Gastrocnemius medialis (tissue), 4 donors: ENCODE results near the gene ANKRD55. TPM values are rescaled to one million over a fixed set of nuclear protein-coding genes. Genes with fewer than 3 reads are reported as not detected.
"Not testable (repeated sequence)": the region's sequence is repeated elsewhere in the genome, so short reads cannot be mapped to it uniquely, and the experiment has no call there.

Experiments
- ATAC-seq, 2 donors: fragments of 150-250 bp; one replicate each; pipeline ENCODE4 v1.9.1; 2016
- DNase-seq, 2 donors: peaks; one replicate each; pipeline ENCODE4 v3.0.0-alpha.2; 2019
- H3K27ac ChIP-seq, 4 donors: fragments of 200-600 bp; sonication (generic); 1 replicate in 1 of 4; 2 replicates in 3 of 4; pipeline ENCODE4 v1.5.1; 2016 to 2018; ENCODE audit warnings: mild to moderate bottlenecking in 2 of 4, moderate library complexity in 1 of 4
- H3K27me3 ChIP-seq, 3 donors: fragments of 200-600 bp; sonication (generic) in 2 of 3; 1 replicate in 1 of 3; 2 replicates in 2 of 3; pipeline versions ENCODE4 v1.5.1 to v1.6.0; 2016 to 2019; ENCODE audit warnings: mild to moderate bottlenecking in 1 of 3, moderate library complexity in 1 of 3
- H3K36me3 ChIP-seq, 2 donors: fragments of 200-600 bp; sonication (generic) in 1 of 2; one replicate each; pipeline ENCODE4 v1.5.1; 2017 to 2018
- H3K4me1 ChIP-seq, 2 donors: fragments of 200-600 bp; sonication (generic) in 1 of 2; one replicate each; pipeline ENCODE4 v1.5.1; 2016 to 2017; ENCODE audit warnings: mild to moderate bottlenecking in 2 of 2
- H3K4me3 ChIP-seq, 4 donors: fragments of 200-600 bp; sonication (generic) in 3 of 4; 1 replicate in 1 of 4; 2 replicates in 3 of 4; pipeline ENCODE4 v1.5.1; 2016 to 2019; ENCODE audit warnings: mild to moderate bottlenecking in 2 of 4
- H3K9me3 ChIP-seq, 3 donors: fragments of 200-600 bp; sonication (generic) in 2 of 3; 1 replicate in 1 of 3; 2 replicates in 2 of 3; pipeline ENCODE4 v1.5.1; 2016 to 2019
- CTCF ChIP-seq, 5 experiments: fragments of 450-650 bp in 3 of 5; fragments of 200-600 bp in 2 of 5; sonication (generic) in 2 of 5; IDR thresholded peaks in 4 of 5; conservative IDR thresholded peaks in 1 of 5; 1 replicate in 4 of 5; 2 replicates in 1 of 5; pipeline ENCODE4 v1.5.1; 2016 to 2019; ENCODE audit warnings: antibody characterized with exemption in 5 of 5, mild to moderate bottlenecking in 3 of 5, moderate library complexity in 3 of 5
- POLR2A ChIP-seq, 2 donors: fragments of 450-650 bp; IDR thresholded peaks; one replicate each; pipeline ENCODE4 v1.6.1; 2017; ENCODE audit warnings: antibody characterized with exemption in 2 of 2, mild to moderate bottlenecking in 2 of 2, moderate library complexity in 2 of 2
- in situ Hi-C, 4 donors: fragments of 200-750 bp; cut with MboI; loops; one replicate each; pipeline versions ENCODE4 v1.15.0 to v1.8.0; 2017; ENCODE audit warnings: low sequenced_read_pairs in 4 of 4
- intact Hi-C: fragments of 100-400 bp; cut with DNase I; formaldehyde crosslinking; loops from one replicate; pipeline ENCODE4 v1.15.1; 2023; ENCODE audit warnings: low total_unique reads
- total RNA-seq, 4 donors: library from RNA; depleted of rRNA; stranded (reverse); fragments of >200 nt; gene quantifications; one replicate each; pipeline versions ENCODE4 v1.1.0 to v1.2.3, GENCODE V29; 2016

ANKRD55 gene
- total RNA-seq, 4 donors from 2014 or later, result not detected

GRCh38 chr5:56208681-56209080 is 24.4 kb downstream of the ANKRD55 start:
- in situ Hi-C loops (loop anchor here in 1 of 4 donors (10.0 kb wide), 1 partner anchor 274 kb away; no protein-coding TSS in a partner anchor), intact Hi-C loops (no loop called here)

GRCh38 chr5:56207537-56207936 is 25.6 kb downstream of the ANKRD55 start:
- H3K4me1 ChIP-seq, result no peaks in the 10 kb centered on the region
- H3K36me3 ChIP-seq, result no peaks in the 10 kb centered on the region
- H3K9me3 ChIP-seq, result no peaks in the 10 kb centered on the region
- H3K4me3 ChIP-seq, result no peak overlapping the region
- intact Hi-C loops (no loop called here), in situ Hi-C loops (loop anchor here in 1 of 4 donors (10.0 kb wide), 1 partner anchor 273 kb away; no protein-coding TSS in a partner anchor)
- H3K27ac ChIP-seq, result no peak overlapping the region
- H3K27me3 ChIP-seq, result no peaks in the 10 kb centered on the region
- DNase-seq (no peak), ATAC-seq (no peak)
- TF ChIP-seq POLR2A (IDR thresholded peaks at IDR 0.05) (no peak), CTCF (IDR thresholded peaks at IDR 0.05 in 4 of 5, conservative IDR thresholded peaks at IDR 0.05 in 1 of 5) (no peak)

More at GRCh38 chr5:56208681-56209080, 24.4 kb downstream of the ANKRD55 start:
- Histone ChIP-seq H3K36me3 (no peaks in the 10 kb centered on the region), H3K4me1 (no peaks in the 10 kb centered on the region), H3K9me3 (no peaks in the 10 kb centered on the region), H3K27me3 (no peaks in the 10 kb centered on the region), H3K27ac (no peak overlapping the region), H3K4me3 (no peak overlapping the region)
- DNase-seq (no peak), ATAC-seq (no peak)
- TF ChIP-seq CTCF (IDR thresholded peaks at IDR 0.05 in 4 of 5, conservative IDR thresholded peaks at IDR 0.05 in 1 of 5) (no peak), POLR2A (IDR thresholded peaks at IDR 0.05) (no peak)

- Histone ChIP-seq H3K4me3 (no peak overlapping the region), H3K27me3 (no peaks in the 10 kb centered on the region), H3K9me3 (no peaks in the 10 kb centered on the region), H3K4me1 (no peaks in the 10 kb centered on the region), H3K27ac (no peak overlapping the region), H3K36me3 (no peaks in the 10 kb centered on the region)
- ATAC-seq (no peak), DNase-seq (no peak)
- in situ Hi-C loops, result loop anchor here in 1 of 4 donors (10.0 kb wide), 1 partner anchor 272 kb away; no protein-coding TSS in a partner anchor
- no peak for TF ChIP-seq POLR2A (IDR thresholded peaks at IDR 0.05)
- no peak for TF ChIP-seq CTCF (IDR thresholded peaks at IDR 0.05 in 4 of 5, conservative IDR thresholded peaks at IDR 0.05 in 1 of 5)
- intact Hi-C loops, result no loop called here
These were observed 26.8 kb downstream of the ANKRD55 start for GRCh38 chr5:56206126-56206910.

- in situ Hi-C loops, result loop anchor here in 1 of 4 donors (10.0 kb wide), 1 partner anchor 269 kb away; no protein-coding TSS in a partner anchor
- H3K9me3 ChIP-seq, H3K4me3 ChIP-seq, H3K4me1 ChIP-seq, DNase-seq, H3K36me3 ChIP-seq, ATAC-seq, H3K27ac ChIP-seq, intact Hi-C loops, H3K27me3 ChIP-seq: not testable (repeated sequence)
These were observed 29.2 kb downstream of the ANKRD55 start for GRCh38 chr5:56203936-56204335.

GRCh38 chr5:56202483-56202882 is 30.6 kb downstream of the ANKRD55 start:
- intact Hi-C loops, result no loop called here
- H3K4me1 ChIP-seq, result no peaks in the 10 kb centered on the region
- H3K27ac ChIP-seq, result no peak overlapping the region
- in situ Hi-C loops, result loop anchor here in 1 of 4 donors (10.0 kb wide), 1 partner anchor 268 kb away; no protein-coding TSS in a partner anchor
- H3K27me3 ChIP-seq, result no peaks in the 10 kb centered on the region
- H3K9me3 ChIP-seq, result no peaks in the 10 kb centered on the region
- H3K36me3 ChIP-seq, result no peaks in the 10 kb centered on the region
- DNase-seq, result no peak
- ATAC-seq, result no peak
- H3K4me3 ChIP-seq, result no peak overlapping the region
- TF ChIP-seq POLR2A (IDR thresholded peaks at IDR 0.05) (no peak), CTCF (IDR thresholded peaks at IDR 0.05 in 4 of 5, conservative IDR thresholded peaks at IDR 0.05 in 1 of 5) (no peak)

GRCh38 chr5:56201762-56202261 is 31.3 kb downstream of the ANKRD55 start:
- not testable (repeated sequence) for H3K36me3 ChIP-seq, ATAC-seq, H3K27me3 ChIP-seq, H3K27ac ChIP-seq, DNase-seq, H3K4me3 ChIP-seq, H3K9me3 ChIP-seq, H3K4me1 ChIP-seq
- in situ Hi-C loops, result loop anchor here in 1 of 4 donors (10.0 kb wide), 1 partner anchor 267 kb away; no protein-coding TSS in a partner anchor
- intact Hi-C loops, result loop anchor here (1.0 kb wide), 2 partner anchors 224 to 266 kb away; no protein-coding TSS in a partner anchor
